GM12878 (cell line): Measurements from ENCODE around the gene C1QTNF5. TPM values are rescaled to one million over a fixed set of nuclear protein-coding genes. Genes with fewer than 3 reads are reported as not detected.

Source experiments
- ATF2 ChIP-seq: IDR thresholded peaks from 2 replicates; pipeline ENCODE4 v1.6.1; 2012; ENCODE audit warnings: low read length, inconsistent platforms
- CREM ChIP-seq: IDR thresholded peaks from 2 replicates; pipeline ENCODE4 v1.6.1; 2014; ENCODE audit warnings: antibody characterized with exemption, low read depth
- E2F4 ChIP-seq: IDR thresholded peaks from 2 replicates; pipeline ENCODE4 v1.6.1; 2012; ENCODE audit warnings: low read depth, low read length, improper control_type of control experiment
- SP1 ChIP-seq: IDR thresholded peaks from one replicate; pipeline ENCODE4 v1.6.1; 2011; ENCODE audit warnings: low read depth, low read length
- SPI1 ChIP-seq: IDR thresholded peaks from 2 replicates; pipeline ENCODE4 v1.6.1; 2011; ENCODE audit warnings: low read depth, mild to moderate bottlenecking, low read length, moderate library complexity, borderline replicate concordance; ENCODE audit not compliant: insufficient read depth
- USF2 ChIP-seq: IDR thresholded peaks from 2 replicates; pipeline ENCODE4 v1.6.1; 2011; ENCODE audit warnings: low read depth, low read length, improper control_type of control experiment, borderline replicate concordance
- polyA plus RNA-seq, 11 experiments: library from polyadenylated mRNA; depleted of rRNA in 4 of 11; unstranded in 6 of 11; stranded (reverse) in 5 of 11; fragments of >200 nt; fragmentation: Nextera tagmentation in 4 of 11; fragmentation: Illumina TruSeq in 1 of 11; extraction: Ambion mirVana in 4 of 11; extraction: Trizol in 1 of 11; gene quantifications; 1 replicate in 1 of 11; 2 replicates in 10 of 11; pipeline versions ENCODE4 v1.2.1 to v1.2.3, GENCODE V29; 2011 to 2016; ENCODE audit warnings: inconsistent platforms in 2 of 11, missing spikeins in 2 of 11, low read depth in 1 of 11
- total RNA-seq, 4 experiments: library from RNA; depleted of rRNA in 3 of 4; stranded (reverse); fragments of >200 nt in 3 of 4; fragmentation: Illumina TruSeq in 1 of 4; extraction: Trizol in 1 of 4; gene quantifications; 2 replicates each; pipeline versions ENCODE4 v1.2.1 to v1.2.3, GENCODE V29; 2013 to 2021

The C1QTNF5 gene
- total and polyA plus RNA-seq, 10 of the 15 experiments (the other 5 are each of a cell fraction or from before 2014, with no cell fraction given), result not detected

GRCh38 chr11:119366690-119367620 lies 26.3 kb upstream of the C1QTNF5 start (continued):
- TF ChIP-seq SPI1 (no peak), E2F4 (no peak), SP1 (no peak), ATF2 (no peak), CREM (no peak), USF2 (no peak)
